A549 (cell line): ENCODE data around the gene SETD1B. TPM values are rescaled to one million over a fixed set of nuclear protein-coding genes. Genes with fewer than 3 reads are reported as not detected.
"Not testable (repeated sequence)": the region's sequence is repeated elsewhere in the genome, so short reads cannot be mapped to it uniquely, and the experiment has no call there.

ENCODE experiments used
- ATAC-seq, 2 experiments: fragments of 200-7000 bp in 1 of 2; fragments of >200 bp in 1 of 2; cut with Nextera tagmentation in 1 of 2; cut with Tn5 transposase in 1 of 2; 3 replicates each; pipeline versions ENCODE4 v1.8.0 to v1.9.1; 2018 to 2020; ENCODE audit warnings: mild to moderate bottlenecking in 1 of 2, moderate library complexity in 1 of 2
- CTCF ChIA-PET: fragments of 300-600 bp; sonication (Branson Sonifier 250); formaldehyde crosslinking; extraction: SDS; loops from one replicate; lab custom pipeline; 2021; ENCODE audit warnings: antibody characterized with exemption, inconsistent platforms; lab: Yijun Ruan, JAX
- POLR2A ChIA-PET: fragments of 350-600 bp; formaldehyde crosslinking; extraction: SDS; loops from one replicate; lab custom pipeline; 2021; ENCODE audit warnings: antibody characterized with exemption, inconsistent platforms; lab: Yijun Ruan, JAX
- DNase-seq, 2 experiments: peaks; one replicate each; pipeline versions ENCODE4 v3.0.0 to v3.0.0-alpha.2; 2011 to 2016; ENCODE audit warnings: low read depth in 1 of 2, low spot score in 1 of 2
- FAIRE-seq: peaks from 2 replicates; lab custom pipeline; 2011; peaks lifted over from hg19 to GRCh38; lab: Jason Lieb, UNC
- H3K27ac ChIP-seq, 2 experiments: fragments of >200 bp; sonication (Bioruptor Twin); formaldehyde crosslinking; 3 replicates each; pipeline ENCODE4 v1.5.1; 2016 to 2017
- H3K4me1 ChIP-seq: fragments of >200 bp; sonication (Bioruptor Twin); formaldehyde crosslinking; 3 replicates; pipeline ENCODE4 v1.6.1; 2016
- H3K4me2 ChIP-seq: fragments of >200 bp; sonication (Bioruptor Twin); formaldehyde crosslinking; 3 replicates; pipeline ENCODE4 v1.6.1; 2016
- H3K4me3 ChIP-seq: fragments of >200 bp; sonication (Bioruptor Twin); formaldehyde crosslinking; 3 replicates; pipeline ENCODE4 v1.5.1; 2016
- H3K9me3 ChIP-seq: fragments of >200 bp; sonication (Bioruptor Twin); formaldehyde crosslinking; 3 replicates; pipeline ENCODE4 v1.6.1; 2016
- BCL3 ChIP-seq: fragments of >200 bp; sonication (Bioruptor Twin); formaldehyde crosslinking; IDR thresholded peaks from 3 replicates; pipeline ENCODE4 v1.6.1; 2016
- CBX8 ChIP-seq: fragments of 200-600 bp; sonication (generic); IDR thresholded peaks from 2 replicates; pipeline ENCODE4 v1.6.1; 2016
- CEBPB ChIP-seq, 2 experiments: fragments of >200 bp in 1 of 2; sonication (Bioruptor Twin) in 1 of 2; formaldehyde crosslinking in 1 of 2; IDR thresholded peaks; 2 replicates each; pipeline ENCODE4 v1.6.1; 2012 to 2016
- CHD2 ChIP-seq: fragments of 150-350 bp; IDR thresholded peaks from 2 replicates; pipeline ENCODE4 v1.6.1; 2014; ENCODE audit warnings: low read length; ENCODE audit not compliant: partially characterized antibody
- EHF ChIP-seq: fragments of 250-450 bp; sonication (Bioruptor Pico); IDR thresholded peaks from 2 replicates; pipeline ENCODE4 v1.5.0; 2020; ENCODE audit warnings: mild to moderate bottlenecking
- HEYL ChIP-seq: fragments of 250-450 bp; sonication (Bioruptor Pico); IDR thresholded peaks from 2 replicates; pipeline ENCODE4 v1.8.0; 2021; ENCODE audit warnings: mild to moderate bottlenecking, moderate library complexity
- HMGXB4 ChIP-seq: fragments of 250-450 bp; sonication (Bioruptor Pico); IDR thresholded peaks from 2 replicates; pipeline ENCODE4 v1.5.0; 2021; ENCODE audit warnings: mild to moderate bottlenecking, moderate library complexity, borderline replicate concordance
- MYC ChIP-seq: IDR thresholded peaks from 2 replicates; pipeline ENCODE4 v1.6.1; 2012; ENCODE audit warnings: mild to moderate bottlenecking, inconsistent platforms, low read length, improper control_type of control experiment, borderline replicate concordance
- NFE2L2 ChIP-seq: fragments of 150-350 bp; conservative IDR thresholded peaks from 2 replicates; pipeline ENCODE4 v1.6.1; 2014; ENCODE audit warnings: low read length
- NPAS2 ChIP-seq: fragments of 250-450 bp; sonication (Bioruptor Pico); IDR thresholded peaks from 2 replicates; pipeline ENCODE4 v1.8.0; 2022; ENCODE audit warnings: mild to moderate bottlenecking, moderate library complexity, borderline replicate concordance
- NR3C1 ChIP-seq: fragments of >200 bp; sonication (Bioruptor Twin); formaldehyde crosslinking; IDR thresholded peaks from 3 replicates; pipeline ENCODE4 v1.6.1; 2017
- PBX3 ChIP-seq: IDR thresholded peaks from 2 replicates; pipeline ENCODE4 v1.6.1; 2012
- POLR2A ChIP-seq: IDR thresholded peaks from 2 replicates; pipeline ENCODE4 v1.6.1; 2012; ENCODE audit warnings: mild to moderate bottlenecking, low read length
- TFCP2L1 ChIP-seq: fragments of 250-450 bp; sonication (Bioruptor Pico); IDR thresholded peaks from 2 replicates; pipeline ENCODE4 v1.5.0; 2021; ENCODE audit warnings: mild to moderate bottlenecking
- USF2 ChIP-seq: fragments of 450-650 bp; IDR thresholded peaks from 2 replicates; pipeline ENCODE4 v1.6.1; 2014; ENCODE audit warnings: antibody characterized with exemption
- ZSCAN20 ChIP-seq: fragments of 250-450 bp; sonication (Bioruptor Pico); IDR thresholded peaks from 2 replicates; pipeline ENCODE4 v1.8.0; 2022; ENCODE audit warnings: mild to moderate bottlenecking, moderate library complexity
- WGBS: methylation state at CpG from one replicate; pipeline ENCODE4 v1.1.6; 2017; ENCODE audit errors: missing lambda C conversion rate; 5-methylcytosine and 5-hydroxymethylcytosine counted together
- polyA plus RNA-seq, 4 experiments: library from polyadenylated mRNA; depleted of rRNA in 3 of 4; stranded (reverse); fragments of >200 nt; fragmentation: RNase III in 1 of 4; extraction: RNeasy Plus Mini Kit Qiagen cat#74134 plus additional on column Dnase treatment in 1 of 4; gene quantifications; 2 replicates in 3 of 4; 3 replicates in 1 of 4; pipeline ENCODE4 v1.2.3, GENCODE V29; 2011 to 2017

Gene SETD1B
- polyA plus RNA-seq, 2 of the 4 experiments (the other 2 are of a cell fraction), result 1.1 to 8.6 TPM

GRCh38 chr12:121861636-121862254 lies 57.9 kb downstream of the SETD1B start:
- no peak for ATAC-seq
- no peak overlapping the region for H3K4me2 ChIP-seq
- ChIA-PET CTCF (interaction anchor here (0.8 to 2.3 kb wide), 2 partner anchors 12 to 67 kb away, joined by 3 to 10 read pairs; partner anchors contain the start of gene RHOF), POLR2A (no interaction called here)
- H3K4me3 ChIP-seq, result no peak overlapping the region
- no peak overlapping the region for H3K27ac ChIP-seq
- no peak for DNase-seq
- peaks cover 20% of the 10 kb centered on the region for H3K4me1 ChIP-seq
- WGBS, result 62% methylated on average over 11 of the region's 11 CpGs
- no peak for TF ChIP-seq PBX3
- FAIRE-seq, result no peak
- H3K9me3 ChIP-seq, result no peaks in the 10 kb centered on the region

- no peaks in the 10 kb centered on the region for H3K9me3 ChIP-seq
- H3K27ac ChIP-seq, result no peak overlapping the region
- H3K4me1 ChIP-seq, result no peaks in the 10 kb centered on the region
- WGBS, result 82% methylated on average over 4 of the region's 4 CpGs
- TF ChIP-seq POLR2A (no peak), EHF (CRISPR knock-in tag) (no peak)
- FAIRE-seq (peak; percentile 18), ATAC-seq (no peak), DNase-seq (no peak)
- H3K4me3 ChIP-seq, result no peak overlapping the region
- no peak overlapping the region for H3K4me2 ChIP-seq
- ChIA-PET CTCF (interaction anchor here (0.7 to 1.5 kb wide), 3 partner anchors 23 to 628 kb away, joined by 3 to 6 read pairs (median 4); no protein-coding TSS in a partner anchor), POLR2A (interaction anchor here (0.7 kb wide), 1 partner anchor 50 kb away, joined by 4 read pairs; no protein-coding TSS in a partner anchor)
These were observed 62.5 kb downstream of the SETD1B start for GRCh38 chr12:121866331-121866730.

GRCh38 chr12:121869229-121869628 lies 65.4 kb downstream of the SETD1B start:
- FAIRE-seq, H3K4me2 ChIP-seq, H3K4me1 ChIP-seq, H3K27ac ChIP-seq, ATAC-seq, POLR2A ChIA-PET, H3K9me3 ChIP-seq, DNase-seq, H3K4me3 ChIP-seq: not testable (repeated sequence)
- CTCF ChIA-PET, result interaction anchor here (0.7 to 2.5 kb wide), 4 partner anchors 12 to 75 kb away, joined by 3 to 10 read pairs (median 4); partner anchors contain the start of gene RHOF
- 84% methylated on average over 8 of the region's 8 CpGs for WGBS

- ChIA-PET CTCF (interaction anchor here (0.5 to 2.5 kb wide), 5 partner anchors 17 to 487 kb away, joined by 3 to 10 read pairs (median 3); partner anchors contain the start of genes PSMD9 and RHOF), POLR2A (interaction anchor here (1.6 kb wide), 1 partner anchor 17 kb away, joined by 4 read pairs; the partner anchor contains the start of gene PSMD9)
- no peaks in the 10 kb centered on the region for H3K9me3 ChIP-seq
- no peak overlapping the region for H3K4me2 ChIP-seq
- no peak for TF ChIP-seq MYC
- no peak for TF ChIP-seq NPAS2 (CRISPR knock-in tag)
- TF ChIP-seq NR3C1, result no peak
- TF ChIP-seq NFE2L2, result no peak
- no peak for TF ChIP-seq CEBPB (IDR thresholded peaks at IDR 0.05)
- TF ChIP-seq HMGXB4 (CRISPR knock-in tag), result no peak
- no peak for TF ChIP-seq USF2
- TF ChIP-seq TFCP2L1 (CRISPR knock-in tag), result no peak
- no peak for TF ChIP-seq ZSCAN20 (CRISPR knock-in tag)
- TF ChIP-seq HEYL, result no peak
- TF ChIP-seq CHD2, result no peak
- TF ChIP-seq CBX8, result no peak
- TF ChIP-seq BCL3, result no peak
- no peak overlapping the region for H3K4me3 ChIP-seq
- DNase-seq (no peak), ATAC-seq (peak; percentile 30 to 41; a peak in 2 of 6 replicates), FAIRE-seq (no peak)
- 78% methylated on average over 3 of the region's 3 CpGs for WGBS
- no peak overlapping the region for H3K27ac ChIP-seq
- no peaks in the 10 kb centered on the region for H3K4me1 ChIP-seq
These were observed 67.7 kb downstream of the SETD1B start for GRCh38 chr12:121871467-121871866.
